Osteoblast (primary cell): ENCODE results near the gene TP53BP1. TPM values are rescaled to one million over a fixed set of nuclear protein-coding genes. Genes with fewer than 3 reads are reported as not detected.

Experiments used
- DNase-seq: peaks from one replicate; pipeline ENCODE4 v3.0.0; 2011; ENCODE audit warnings: low spot score, mixed read lengths; ENCODE audit not compliant: insufficient read length; ENCODE audit errors: missing footprints
- H2AFZ ChIP-seq: 2 replicates; pipeline ENCODE4 v1.6.0; 2011; ENCODE audit warnings: mild to moderate bottlenecking, low read length
- H3K27ac ChIP-seq: 2 replicates; pipeline ENCODE4 v1.5.1; 2011; ENCODE audit warnings: mild to moderate bottlenecking, low read depth, low read length, moderate library complexity
- H3K27me3 ChIP-seq: 2 replicates; pipeline ENCODE4 v1.6.0; 2012; ENCODE audit warnings: mild to moderate bottlenecking, control low read depth, inconsistent platforms, low read length, moderate library complexity; ENCODE audit not compliant: insufficient read depth
- H3K36me3 ChIP-seq: 2 replicates; pipeline ENCODE4 v1.5.1; 2011; ENCODE audit warnings: mild to moderate bottlenecking, low read length, control low read depth, moderate library complexity; ENCODE audit not compliant: insufficient read depth
- H3K4me1 ChIP-seq: 2 replicates; pipeline ENCODE4 v1.5.1; 2011; ENCODE audit warnings: mild to moderate bottlenecking, low read length, control low read depth, moderate library complexity; ENCODE audit not compliant: insufficient read depth
- H3K4me2 ChIP-seq: 2 replicates; pipeline ENCODE4 v1.6.0; 2011; ENCODE audit warnings: mild to moderate bottlenecking, low read length; ENCODE audit not compliant: insufficient read depth
- H3K4me3 ChIP-seq: fragments of 200-600 bp; sonication (generic); 3 replicates; pipeline ENCODE4 v1.5.1; 2012; ENCODE audit warnings: mild to moderate bottlenecking, low read length, inconsistent platforms; ENCODE audit not compliant: insufficient read depth
- H3K79me2 ChIP-seq: 2 replicates; pipeline ENCODE4 v1.6.0; 2012; ENCODE audit warnings: mild to moderate bottlenecking, low read length, control low read depth, inconsistent platforms; ENCODE audit not compliant: insufficient read depth
- H3K9me3 ChIP-seq: 2 replicates; pipeline ENCODE4 v1.5.1; 2011; ENCODE audit warnings: low read depth, low read length, control low read depth
- H4K20me1 ChIP-seq: 2 replicates; pipeline ENCODE4 v1.6.0; 2012; ENCODE audit warnings: mild to moderate bottlenecking, low read length, control low read depth; ENCODE audit not compliant: insufficient read depth
- CTCF ChIP-seq: IDR thresholded peaks from 2 replicates; pipeline ENCODE4 v1.5.1; 2011; ENCODE audit warnings: mild to moderate bottlenecking, low read depth, low read length, moderate library complexity; ENCODE audit errors: extremely low read depth
- total RNA-seq: library from RNA; depleted of rRNA; stranded (reverse); fragments of >200 nt; gene quantifications from 2 replicates; pipeline ENCODE4 v1.2.3, GENCODE V29; 2012

TP53BP1 gene
- total RNA-seq, 1 donor = 88.7 TPM

GRCh38 chr15:43518197-43518761 lies 25.3 kb upstream of the TP53BP1 start:
- H3K4me3 ChIP-seq = peak overlapping the region; percentile 98
- peaks cover 42% of the 10 kb centered on the region for H3K4me1 ChIP-seq
- peaks cover 49% of the 10 kb centered on the region for H4K20me1 ChIP-seq
- no peaks in the 10 kb centered on the region for H3K9me3 ChIP-seq
- peak; percentile 91 for DNase-seq
- H3K4me2 ChIP-seq = peak overlapping the region; percentile 97
- H3K27me3 ChIP-seq = no peaks in the 10 kb centered on the region
- peaks cover 34% of the 10 kb centered on the region for H3K36me3 ChIP-seq
- H3K79me2 ChIP-seq = peaks cover 58% of the 10 kb centered on the region
- peak overlapping the region; percentile 77 for H3K27ac ChIP-seq
- H2AFZ ChIP-seq = peak overlapping the region; percentile 73
- no peak for TF ChIP-seq CTCF

GRCh38 chr15:43517354-43518196 lies 24.6 kb upstream of the TP53BP1 start, which contains the start of gene MAP1A:
Gene MAP1A (plus strand): TSS chr15:43517608. CDS start chr15:43521474, 3,866 bp downstream.
- Histone ChIP-seq H4K20me1 (peaks cover 42% of the 10 kb centered on the region), H3K4me3 (peak within 1 kb of the TSS; percentile 98), H3K9me3 (no peaks in the 10 kb centered on the region), H3K79me2 (peaks cover 55% of the 10 kb centered on the region), H3K27ac (peak within 1 kb of the TSS; percentile 77), H3K4me1 (peaks cover 43% of the 10 kb centered on the region), H3K36me3 (peaks cover 27% of the 10 kb centered on the region), H3K27me3 (no peaks in the 10 kb centered on the region), H2AFZ (peak within 1 kb of the TSS; percentile 79), H3K4me2 (peak within 1 kb of the TSS; percentile 97)
- TF ChIP-seq CTCF = no peak
- DNase-seq = peak; percentile 92

GRCh38 chr15:43516801-43517353 lies 23.9 kb upstream of the TP53BP1 start:
- no peak for TF ChIP-seq CTCF
- no peaks in the 10 kb centered on the region for H3K27me3 ChIP-seq
- peaks cover 35% of the 10 kb centered on the region for H4K20me1 ChIP-seq
- H3K79me2 ChIP-seq = peaks cover 48% of the 10 kb centered on the region
- DNase-seq = peak; percentile 68
- H2AFZ ChIP-seq = peak overlapping the region; percentile 79
- peak overlapping the region; percentile 77 for H3K27ac ChIP-seq
- H3K9me3 ChIP-seq = no peaks in the 10 kb centered on the region
- peaks cover 43% of the 10 kb centered on the region for H3K4me1 ChIP-seq
- peak overlapping the region; percentile 97 for H3K4me2 ChIP-seq
- H3K36me3 ChIP-seq = peaks cover 20% of the 10 kb centered on the region
- peak overlapping the region; percentile 98 for H3K4me3 ChIP-seq

DNA sequence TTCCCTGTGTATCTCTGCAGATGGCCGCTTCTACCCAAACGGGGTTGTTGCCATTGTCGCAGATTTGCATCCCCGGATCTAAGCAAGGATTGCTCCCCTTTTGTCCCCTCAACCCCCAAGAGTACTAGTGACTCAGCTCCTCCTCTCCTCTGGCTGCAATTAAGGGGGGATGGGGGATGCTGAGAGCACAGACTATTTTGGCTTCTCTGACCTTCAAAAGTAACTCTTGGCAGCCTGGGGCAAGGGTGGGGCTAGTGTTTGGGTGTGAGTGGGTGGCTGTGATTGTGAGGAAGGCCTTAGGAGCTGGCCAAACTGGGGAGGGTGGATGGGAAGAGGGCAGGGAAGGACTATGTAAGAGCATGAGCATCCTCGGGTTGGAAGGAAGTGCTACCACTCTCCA lies 23.2 kb upstream of the TP53BP1 start:
- DNase-seq = peak; percentile 62

More for the DNA sequence above, 23.2 kb upstream of the TP53BP1 start:
- Histone ChIP-seq H3K4me3 (peak overlapping the region; percentile 98), H3K4me2 (peak overlapping the region; percentile 97), H3K27ac (peak overlapping the region; percentile 77), H3K9me3 (no peaks in the 10 kb centered on the region), H2AFZ (peak overlapping the region; percentile 54), H3K79me2 (peaks cover 44% of the 10 kb centered on the region), H4K20me1 (peaks cover 28% of the 10 kb centered on the region), H3K4me1 (peaks cover 49% of the 10 kb centered on the region), H3K27me3 (no peaks in the 10 kb centered on the region), H3K36me3 (peaks cover 13% of the 10 kb centered on the region)
- TF ChIP-seq CTCF = no peak
